ENCODE data around the gene MCAT. TPM values are rescaled to one million over a fixed set of nuclear protein-coding genes. Genes with fewer than 3 reads are reported as not detected.

The MCAT gene
- polyA plus RNA-seq, 1 of the 3 experiments (the other 2 are of a cell fraction) = 12.0 TPM

GRCh38 chr22:43151251-43152002 is 8.2 kb upstream of the MCAT start, which contains the start of gene TSPO:
TSPO (plus strand) TSS chr22:43151559; CDS start chr22:43159239, 7,680 bp downstream.
- peak within 1 kb of the TSS; percentile 79; the same call in 1 of the 2 replicates for H2AFZ ChIP-seq (ENCODE audit: low read depth)
- DNase-seq = peak; percentile 89
- H3F3A ChIP-seq (replicated peaks; ENCODE audit: insufficient read depth) = no peaks in the 10 kb centered on the region
- H3K4me1 ChIP-seq (ENCODE audit: control insufficient read depth in 1 of 2, insufficient read depth in 2 of 2, low read depth in 1 of 2, low read length in 1 of 2) = peaks cover 0 to 2% of the 10 kb centered on the region in 2 experiments; a peak in 1 of 4 replicates
- no peaks in the 10 kb centered on the region for H4K20me1 ChIP-seq (ENCODE audit: insufficient read depth)
- H3K4me2 ChIP-seq = peak within 1 kb of the TSS; percentile 89
- no peaks in the 10 kb centered on the region for H3K27me3 ChIP-seq (ENCODE audit: insufficient read depth)
- peak within 1 kb of the TSS; percentile 71 for H3K9ac ChIP-seq
- ChIA-PET POLR2A (no interaction called here), CTCF (no interaction called here)
- no CpG with 5 or more reads among the region's 75 CpGs for WGBS (ENCODE audit: low lambda C conversion rate)
- no peaks in the 10 kb centered on the region for H3K9me3 ChIP-seq
- TF ChIP-seq MAX (IDR thresholded peaks at IDR 0.05; ENCODE audit: low read depth) (peak; percentile 76; the same call in 1 of the 2 replicates), NRF1 (IDR thresholded peaks at IDR 0.05; ENCODE audit: low read depth, low read length) (no peak), RFX5 (IDR thresholded peaks at IDR 0.05; ENCODE audit: low read length) (peak; percentile 65; the same call in 1 of the 2 replicates)
- H3K27ac ChIP-seq (ENCODE audit: low read depth in 2 of 2, low read length in 1 of 2) = peak within 1 kb of the TSS; percentile 46 to 79
- H3K36me3 ChIP-seq (replicated peaks in 1 of 2; ENCODE audit: control insufficient read depth in 1 of 2, insufficient read depth in 2 of 2, low read length in 1 of 2) = no peaks in the 10 kb centered on the region
- H3K9me2 ChIP-seq = no peaks in the 10 kb centered on the region
- peaks cover 31% of the 10 kb centered on the region for H3K79me2 ChIP-seq (ENCODE audit: insufficient read depth)
- peak within 1 kb of the TSS; percentile 59 to 60 for H3K4me3 ChIP-seq (ENCODE audit: low read depth in 2 of 2, low read length in 1 of 2)

DNA sequence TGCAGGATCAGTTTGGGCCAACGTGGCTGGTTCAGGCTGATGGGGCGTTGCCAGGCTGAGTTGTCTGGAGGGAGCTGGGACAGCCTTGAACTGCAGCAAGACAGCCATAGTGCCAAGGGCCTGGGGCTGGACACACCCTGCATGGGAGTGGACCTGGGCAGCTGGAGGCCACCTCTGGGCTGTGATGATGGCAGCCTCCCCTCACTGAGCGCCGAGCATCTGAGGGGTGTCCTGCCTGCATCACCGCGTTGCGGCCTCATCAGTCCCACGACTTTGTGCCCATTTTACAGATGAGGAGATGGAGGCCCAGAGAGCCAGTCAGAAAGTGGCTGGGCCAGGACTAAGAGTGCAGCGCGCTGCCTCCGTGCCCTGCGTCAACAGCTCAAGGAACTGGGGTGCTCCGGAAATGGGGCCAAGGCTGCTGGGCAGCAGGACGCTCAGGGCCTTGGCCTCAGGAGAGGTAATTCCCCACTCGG is 7.6 kb upstream of the MCAT start:
- H3K9me3 ChIP-seq = no peaks in the 10 kb centered on the region
- H3K9me2 ChIP-seq = no peaks in the 10 kb centered on the region
- H3K4me3 ChIP-seq (ENCODE audit: low read depth in 2 of 2, low read length in 1 of 2) = peak overlapping the region; percentile 59 to 60; a peak in 3 of 4 replicates
- peak overlapping the region; percentile 71 for H3K9ac ChIP-seq
- DNase-seq = no peak
- H3K36me3 ChIP-seq (replicated peaks in 1 of 2; ENCODE audit: control insufficient read depth in 1 of 2, insufficient read depth in 2 of 2, low read length in 1 of 2) = no peaks in the 10 kb centered on the region
- ChIA-PET CTCF (no interaction called here), POLR2A (no interaction called here)
- no peaks in the 10 kb centered on the region for H3K27me3 ChIP-seq (ENCODE audit: insufficient read depth)
- peak overlapping the region; percentile 89; the same call in 1 of the 2 replicates for H3K4me2 ChIP-seq
- H3K27ac ChIP-seq (ENCODE audit: low read depth in 2 of 2, low read length in 1 of 2) = no peak overlapping the region
- no peaks in the 10 kb centered on the region for H4K20me1 ChIP-seq (ENCODE audit: insufficient read depth)
- TF ChIP-seq FOSL2 (IDR thresholded peaks at IDR 0.05; ENCODE audit: borderline replicate concordance, low read depth) (no peak), NRF1 (IDR thresholded peaks at IDR 0.05; ENCODE audit: low read depth, low read length) (no peak), JUND (IDR thresholded peaks at IDR 0.05) (no peak), RXRA (IDR thresholded peaks at IDR 0.05; ENCODE audit: borderline replicate concordance, low read depth) (no peak), FOXM1 (IDR thresholded peaks at IDR 0.05; ENCODE audit: low read depth) (no peak), FOXJ3 (CRISPR knock-in tag; IDR thresholded peaks at IDR 0.05) (no peak), RAD21 (IDR thresholded peaks at IDR 0.05; ENCODE audit: low read length) (no peak), POLR2AphosphoS5 (IDR thresholded peaks at IDR 0.05; ENCODE audit: low read depth, low read length) (no peak), TCF12 (IDR thresholded peaks at IDR 0.05) (no peak), TAF1 (IDR thresholded peaks at IDR 0.05; ENCODE audit: borderline replicate concordance, low read depth, low read length) (no peak), NFIC (IDR thresholded peaks at IDR 0.05; ENCODE audit: borderline replicate concordance) (no peak), ELF1 (IDR thresholded peaks at IDR 0.05) (no peak)
- TF ChIP-seq, protein P1, sequence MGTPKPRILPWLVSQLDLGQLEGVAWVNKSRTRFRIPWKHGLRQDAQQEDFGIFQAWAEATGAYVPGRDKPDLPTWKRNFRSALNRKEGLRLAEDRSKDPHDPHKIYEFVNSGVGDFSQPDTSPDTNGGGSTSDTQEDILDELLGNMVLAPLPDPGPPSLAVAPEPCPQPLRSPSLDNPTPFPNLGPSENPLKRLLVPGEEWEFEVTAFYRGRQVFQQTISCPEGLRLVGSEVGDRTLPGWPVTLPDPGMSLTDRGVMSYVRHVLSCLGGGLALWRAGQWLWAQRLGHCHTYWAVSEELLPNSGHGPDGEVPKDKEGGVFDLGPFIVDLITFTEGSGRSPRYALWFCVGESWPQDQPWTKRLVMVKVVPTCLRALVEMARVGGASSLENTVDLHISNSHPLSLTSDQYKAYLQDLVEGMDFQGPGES (IDR thresholded peaks at IDR 0.05; ENCODE audit: low read depth, low read length) = no peak
- TF ChIP-seq, protein P2, sequence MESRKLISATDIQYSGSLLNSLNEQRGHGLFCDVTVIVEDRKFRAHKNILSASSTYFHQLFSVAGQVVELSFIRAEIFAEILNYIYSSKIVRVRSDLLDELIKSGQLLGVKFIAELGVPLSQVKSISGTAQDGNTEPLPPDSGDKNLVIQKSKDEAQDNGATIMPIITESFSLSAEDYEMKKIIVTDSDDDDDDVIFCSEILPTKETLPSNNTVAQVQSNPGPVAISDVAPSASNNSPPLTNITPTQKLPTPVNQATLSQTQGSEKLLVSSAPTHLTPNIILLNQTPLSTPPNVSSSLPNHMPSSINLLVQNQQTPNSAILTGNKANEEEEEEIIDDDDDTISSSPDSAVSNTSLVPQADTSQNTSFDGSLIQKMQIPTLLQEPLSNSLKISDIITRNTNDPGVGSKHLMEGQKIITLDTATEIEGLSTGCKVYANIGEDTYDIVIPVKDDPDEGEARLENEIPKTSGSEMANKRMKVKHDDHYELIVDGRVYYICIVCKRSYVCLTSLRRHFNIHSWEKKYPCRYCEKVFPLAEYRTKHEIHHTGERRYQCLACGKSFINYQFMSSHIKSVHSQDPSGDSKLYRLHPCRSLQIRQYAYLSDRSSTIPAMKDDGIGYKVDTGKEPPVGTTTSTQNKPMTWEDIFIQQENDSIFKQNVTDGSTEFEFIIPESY (IDR thresholded peaks at IDR 0.05; ENCODE audit: borderline replicate concordance, low read depth) = no peak
- peaks cover 0 to 2% of the 10 kb centered on the region in 2 experiments; a peak in 1 of 4 replicates for H3K4me1 ChIP-seq (ENCODE audit: control insufficient read depth in 1 of 2, insufficient read depth in 2 of 2, low read depth in 1 of 2, low read length in 1 of 2)
- H3K79me2 ChIP-seq (ENCODE audit: insufficient read depth) = peaks cover 27% of the 10 kb centered on the region
- no peaks in the 10 kb centered on the region for H3F3A ChIP-seq (replicated peaks; ENCODE audit: insufficient read depth)
- peak overlapping the region; percentile 79; the same call in 1 of the 2 replicates for H2AFZ ChIP-seq (ENCODE audit: low read depth)
- no CpG with 5 or more reads among the region's 15 CpGs for WGBS (ENCODE audit: low lambda C conversion rate)

All from SK-N-SH (cell line).